Common myeloid progenitor, CD34-positive (primary cell): ENCODE data around the gene MAP4K2.

Experiments used
- CTCF ChIA-PET: fragments of 350-600 bp; sonication (Branson Sonifier 250); formaldehyde crosslinking; loops from one replicate; lab custom pipeline; 2021; ENCODE audit warnings: antibody characterized with exemption; lab: Charles Lee
- POLR2A ChIA-PET: fragments of 350-600 bp; sonication (Branson Sonifier 250); formaldehyde crosslinking; loops from one replicate; lab custom pipeline; 2021; ENCODE audit warnings: antibody characterized with exemption; lab: Charles Lee
- DNase-seq, 3 donors: peaks; one replicate each; pipeline versions ENCODE4 v3.0.0 to v3.0.0-alpha.2; 2013
- H3K27ac ChIP-seq, 2 experiments: 1 replicate in 1 of 2; 2 replicates in 1 of 2; pipeline ENCODE4 v1.7.0; 2013; ENCODE audit warnings: inconsistent platforms in 2 of 2, low read length in 2 of 2, mild to moderate bottlenecking in 2 of 2, low read depth in 1 of 2, moderate library complexity in 1 of 2; ENCODE audit not compliant: severe bottlenecking in 2 of 2, insufficient read depth in 1 of 2, poor library complexity in 1 of 2
- H3K27me3 ChIP-seq, 5 experiments: replicated peaks in 2 of 5; 1 replicate in 3 of 5; 2 replicates in 2 of 5; pipeline versions ENCODE4 v1.6.1 to v1.7.0; 2013; ENCODE audit warnings: low read length in 4 of 5, mild to moderate bottlenecking in 2 of 5, moderate library complexity in 2 of 5, inconsistent platforms in 1 of 5; ENCODE audit not compliant: insufficient read depth in 5 of 5, control insufficient read depth in 4 of 5
- H3K36me3 ChIP-seq, 4 experiments: 1 replicate in 2 of 4; 2 replicates in 2 of 4; pipeline versions ENCODE4 v1.6.1 to v1.7.0; 2013; ENCODE audit warnings: low read length in 3 of 4, control low read depth in 1 of 4, mild to moderate bottlenecking in 1 of 4; ENCODE audit not compliant: control insufficient read depth in 4 of 4, insufficient read depth in 4 of 4
- H3K4me1 ChIP-seq, 4 experiments: 1 replicate in 3 of 4; 2 replicates in 1 of 4; pipeline versions ENCODE4 v1.6.1 to v1.7.1; 2013; ENCODE audit warnings: low read length in 3 of 4, mild to moderate bottlenecking in 3 of 4, control low read depth in 1 of 4, inconsistent platforms in 1 of 4, moderate library complexity in 1 of 4; ENCODE audit not compliant: control insufficient read depth in 4 of 4, insufficient read depth in 4 of 4; ENCODE audit errors: control extremely low read depth in 1 of 4
- H3K4me3 ChIP-seq, 7 experiments: 1 replicate in 4 of 7; 2 replicates in 3 of 7; pipeline versions ENCODE4 v1.5.1 to v1.7.0; 2013; ENCODE audit warnings: mild to moderate bottlenecking in 7 of 7, low read length in 6 of 7, moderate library complexity in 6 of 7, inconsistent platforms in 2 of 7, low read depth in 2 of 7, control low read depth in 1 of 7; ENCODE audit not compliant: insufficient read depth in 4 of 7, control insufficient read depth in 1 of 7; ENCODE audit errors: extremely low read depth in 1 of 7
- H3K9me3 ChIP-seq, 5 experiments: 1 replicate in 4 of 5; 2 replicates in 1 of 5; pipeline versions ENCODE4 v1.6.1 to v1.7.1; 2013; ENCODE audit warnings: low read length in 4 of 5, mild to moderate bottlenecking in 2 of 5, inconsistent platforms in 1 of 5, low read depth in 1 of 5, moderate library complexity in 1 of 5; ENCODE audit not compliant: control insufficient read depth in 4 of 5, insufficient read depth in 2 of 5; ENCODE audit errors: control extremely low read depth in 1 of 5
- WGBS: methylation state at CpG from one replicate; pipeline ENCODE4 v1.1.5; 2013; ENCODE audit not compliant: insufficient coverage; 5-methylcytosine and 5-hydroxymethylcytosine counted together

The MAP4K2 gene

DNA sequence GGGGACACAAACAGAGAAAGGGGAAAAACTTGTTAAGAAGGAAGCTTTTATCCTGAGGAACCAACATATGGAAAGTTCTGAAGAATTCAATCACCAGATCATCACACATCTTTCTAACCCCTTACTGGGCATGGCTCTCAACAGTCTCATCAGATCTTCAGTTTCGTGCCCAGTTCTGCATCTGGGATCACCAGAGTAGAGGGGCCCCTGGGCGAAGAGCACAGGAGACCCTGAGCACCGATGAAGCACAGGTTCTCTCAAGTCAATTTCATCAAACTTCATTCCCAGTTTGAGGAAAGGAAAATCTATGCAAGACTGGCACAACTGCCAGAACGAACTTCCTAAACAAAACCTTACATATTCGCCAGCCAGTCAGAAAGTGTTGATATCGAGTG, 34.7 kb downstream of the MAP4K2 start:
- Histone ChIP-seq H3K27me3 (no peaks in the 10 kb centered on the region), H3K36me3 (peaks cover 37 to 96% (median 83%) of the 10 kb centered on the region in 4 experiments), H3K9me3 (no peaks in the 10 kb centered on the region), H3K4me1 (peaks cover 23 to 66% (median 51%) of the 10 kb centered on the region in 4 experiments), H3K4me3 (no peak overlapping the region), H3K27ac (no peak overlapping the region)
- WGBS, result 100% methylated on average over 3 of the region's 6 CpGs
- ChIA-PET POLR2A (interaction anchor here (0.6 to 1.8 kb wide), 3 partner anchors 10 to 25 kb away, joined by 3 to 8 read pairs (median 5); partner anchors contain the start of gene SF1), CTCF (interaction anchor here (1.0 to 20.1 kb wide), 6 partner anchors 10 to 26 kb away, joined by 3 to 345 read pairs (median 6); partner anchors contain the start of genes RASGRP2 and SF1)
- no peak for DNase-seq

DNA sequence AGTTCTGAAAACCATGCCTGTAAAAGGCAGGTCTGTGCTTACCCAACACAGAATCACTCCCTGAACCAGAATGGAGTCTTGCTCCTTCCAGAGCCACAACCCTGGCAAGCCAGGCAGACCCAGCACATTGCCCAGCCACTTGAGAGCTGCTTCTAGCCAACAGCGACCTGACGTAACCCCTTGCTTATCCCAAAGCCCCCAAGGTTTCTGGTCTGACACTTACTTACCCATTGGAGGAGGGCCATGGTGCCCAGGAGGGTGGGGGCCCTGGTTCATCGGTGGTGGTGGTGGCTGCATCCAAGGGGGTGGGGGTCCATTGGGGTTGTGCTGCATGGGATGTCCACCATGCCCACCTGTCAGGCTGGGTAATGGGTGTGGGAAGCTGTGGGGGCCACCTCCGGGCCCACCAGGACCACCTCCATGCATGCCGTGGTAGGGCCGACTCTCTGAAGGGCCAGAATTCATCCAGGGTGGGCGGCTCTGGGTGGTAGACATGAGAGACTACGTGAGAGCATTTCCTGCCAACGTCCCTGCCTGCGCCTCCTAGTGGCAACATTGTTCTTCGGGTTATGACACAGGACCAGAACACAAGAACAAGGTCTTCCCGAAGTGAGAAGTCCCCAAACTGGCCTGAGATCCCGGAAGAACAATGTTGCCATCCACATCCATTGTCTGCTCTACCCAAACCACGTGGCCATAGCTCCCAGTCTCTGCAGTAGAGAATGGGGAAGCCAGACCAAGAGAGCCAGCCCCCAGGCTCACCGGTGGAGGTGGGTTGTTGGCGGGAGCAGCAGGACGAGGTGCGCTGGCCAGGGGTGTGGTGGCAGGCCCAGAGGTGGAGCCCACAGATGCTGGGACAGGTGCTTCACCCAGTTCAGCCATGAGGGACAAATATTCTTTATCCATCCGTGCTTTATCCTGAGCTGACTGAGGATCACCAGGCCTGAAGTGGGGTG, 35.4 kb downstream of the MAP4K2 start:
- H3K9me3 ChIP-seq, result no peaks in the 10 kb centered on the region
- ChIA-PET POLR2A (interaction anchor here (0.6 to 1.8 kb wide), 4 partner anchors 11 to 25 kb away, joined by 3 to 8 read pairs (median 4); partner anchors contain the start of gene SF1), CTCF (interaction anchor here (1.0 to 20.1 kb wide), 6 partner anchors 10 to 26 kb away, joined by 3 to 345 read pairs (median 6); partner anchors contain the start of genes RASGRP2 and SF1)
- peaks cover 20 to 66% (median 53%) of the 10 kb centered on the region in 4 experiments for H3K4me1 ChIP-seq
- H3K27ac ChIP-seq, result peak overlapping the region; percentile 16 to 52
- no peak overlapping the region for H3K4me3 ChIP-seq
- H3K27me3 ChIP-seq, result no peaks in the 10 kb centered on the region
- WGBS, result 49% methylated on average over 17 of the region's 19 CpGs
- peaks cover 35 to 96% (median 82%) of the 10 kb centered on the region in 4 experiments for H3K36me3 ChIP-seq
- DNase-seq, result peak; percentile 77 to 88 (median 84)

DNA sequence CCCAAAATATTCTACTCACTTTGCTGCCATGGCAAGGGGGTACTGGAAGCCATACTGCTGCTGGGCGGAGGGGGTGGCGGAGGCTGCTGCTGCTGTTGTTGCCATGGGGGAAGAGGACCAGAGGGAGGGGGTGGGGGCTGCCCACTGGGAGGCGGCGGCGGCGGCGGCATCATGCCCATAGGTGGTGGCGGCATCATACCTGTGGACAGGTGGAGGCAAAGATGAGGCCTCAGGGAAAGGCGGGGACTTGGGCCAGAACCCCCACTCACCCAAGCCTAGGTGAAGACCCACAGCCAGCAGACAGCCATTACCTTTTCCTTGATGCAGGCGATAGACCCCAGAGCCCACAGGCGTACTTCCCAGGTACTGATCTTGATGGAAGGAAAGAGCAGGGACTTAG, 36.1 kb downstream of the MAP4K2 start:
- Histone ChIP-seq H3K9me3 (no peaks in the 10 kb centered on the region), H3K4me3 (no peak overlapping the region), H3K4me1 (peaks cover 18 to 66% (median 55%) of the 10 kb centered on the region in 4 experiments), H3K27ac (peak overlapping the region in 1 of 2 experiments; percentile 16), H3K27me3 (no peaks in the 10 kb centered on the region), H3K36me3 (peaks cover 33 to 95% (median 84%) of the 10 kb centered on the region in 4 experiments)
- no peak for DNase-seq
- POLR2A ChIA-PET, result interaction anchor here (1.3 kb wide), 1 partner anchor 12 kb away, joined by 3 read pairs; no protein-coding TSS in a partner anchor
- CTCF ChIA-PET, result interaction anchor here (1.3 to 20.1 kb wide), 5 partner anchors 8 to 22 kb away, joined by 3 to 345 read pairs (median 6); partner anchors contain the start of genes RASGRP2 and SF1
- 97% methylated on average over 7 of the region's 11 CpGs for WGBS

DNA sequence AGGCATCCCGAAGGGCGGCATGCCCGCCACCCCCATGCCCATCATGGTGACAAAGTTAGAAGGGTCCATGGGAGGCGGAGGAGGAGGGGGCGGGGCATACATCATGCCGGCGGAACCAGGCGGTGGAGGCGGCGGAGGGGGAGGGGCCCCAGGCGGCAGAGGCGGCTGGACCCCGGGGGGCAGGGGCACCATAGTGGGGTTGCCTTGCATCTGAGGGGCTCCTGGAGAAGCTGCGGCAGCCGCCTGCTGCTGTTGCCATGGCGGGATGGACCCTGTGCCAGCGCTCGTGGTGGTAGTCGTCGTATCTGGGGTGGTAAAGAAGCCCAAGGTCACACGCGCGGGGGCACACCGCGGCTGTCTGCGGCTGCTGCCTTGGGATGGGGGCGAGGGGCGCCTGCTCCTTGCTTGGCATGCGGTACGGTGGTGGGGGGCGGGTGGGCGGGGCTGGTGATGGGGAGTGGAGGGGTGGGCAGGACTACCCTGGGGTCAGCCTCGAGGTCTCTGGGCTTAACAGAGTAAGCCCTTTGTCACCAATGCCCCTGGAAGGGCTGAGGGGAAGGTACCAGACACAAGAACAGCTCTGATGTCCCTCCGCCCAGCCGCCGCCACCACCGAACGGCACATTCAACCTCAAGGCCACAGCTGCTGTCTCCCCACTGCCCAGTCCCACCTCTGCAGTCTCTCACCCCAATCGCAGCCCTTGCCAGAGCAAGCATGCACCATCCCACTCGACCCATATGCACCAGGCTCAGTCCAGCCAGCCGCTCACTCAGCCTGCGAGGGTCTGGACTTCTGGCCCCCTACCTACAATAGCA, 37.0 kb downstream of the MAP4K2 start:
- H3K27me3 ChIP-seq, result no peaks in the 10 kb centered on the region
- 95% methylated on average over 14 of the region's 42 CpGs for WGBS
- H3K36me3 ChIP-seq, result peaks cover 30 to 87% (median 75%) of the 10 kb centered on the region in 4 experiments
- ChIA-PET CTCF (interaction anchor here (1.0 to 20.1 kb wide), 4 partner anchors 9 to 22 kb away, joined by 3 to 345 read pairs (median 13); partner anchors contain the start of genes RASGRP2 and SF1), POLR2A (interaction anchor here (0.9 to 9.5 kb wide), 3 partner anchors 8 to 21 kb away, joined by 3 to 152 read pairs (median 3); partner anchors contain the start of gene RASGRP2)
- no peak overlapping the region for H3K4me3 ChIP-seq
- no peaks in the 10 kb centered on the region for H3K9me3 ChIP-seq
- peaks cover 12 to 65% (median 55%) of the 10 kb centered on the region in 4 experiments for H3K4me1 ChIP-seq
- no peak overlapping the region for H3K27ac ChIP-seq
- DNase-seq, result peak in 1 of 3 donors; percentile 29

DNA sequence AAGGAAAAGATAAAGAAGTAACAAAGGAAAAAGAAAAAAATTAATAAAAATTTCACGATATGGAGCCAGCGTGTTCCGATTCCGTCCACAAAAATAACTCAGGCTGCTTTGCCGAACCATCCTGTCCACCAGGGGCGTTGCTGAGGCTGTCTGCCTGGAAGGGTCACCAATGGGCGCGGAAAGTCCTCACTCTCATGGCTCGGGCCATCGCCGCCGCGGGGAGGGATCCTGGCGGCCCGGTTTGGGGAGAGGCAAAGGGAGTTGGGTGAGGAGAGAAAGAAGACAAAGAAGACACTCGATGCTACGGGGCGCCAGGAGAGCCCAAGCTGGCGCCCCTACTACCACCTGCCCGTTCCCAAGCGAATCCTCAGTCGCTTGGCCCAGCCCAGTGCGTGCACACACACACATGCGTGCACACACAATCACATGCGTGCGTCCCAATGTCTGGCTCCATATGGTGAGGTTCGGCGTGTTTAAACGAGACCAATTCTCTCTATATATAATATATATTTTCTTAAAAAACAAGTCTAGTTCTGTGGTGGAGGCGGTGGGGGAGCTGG, 37.6 kb downstream of the MAP4K2 start:
- Histone ChIP-seq H3K27ac (no peak overlapping the region), H3K27me3 (no peaks in the 10 kb centered on the region), H3K36me3 (peaks cover 27 to 80% (median 69%) of the 10 kb centered on the region in 4 experiments), H3K9me3 (no peaks in the 10 kb centered on the region), H3K4me1 (peaks cover 12 to 71% (median 59%) of the 10 kb centered on the region in 4 experiments), H3K4me3 (peak overlapping the region in 1 of 7 experiments; percentile 3)
- peak in 1 of 3 donors; percentile 24 for DNase-seq
- ChIA-PET POLR2A (interaction anchor here (0.9 to 9.5 kb wide), 3 partner anchors 9 to 20 kb away, joined by 3 to 152 read pairs (median 9); partner anchors contain the start of gene RASGRP2), CTCF (interaction anchor here (1.0 to 20.1 kb wide), 4 partner anchors 8 to 21 kb away, joined by 3 to 345 read pairs (median 18); partner anchors contain the start of gene RASGRP2)
- 96% methylated on average over 8 of the region's 30 CpGs for WGBS

DNA sequence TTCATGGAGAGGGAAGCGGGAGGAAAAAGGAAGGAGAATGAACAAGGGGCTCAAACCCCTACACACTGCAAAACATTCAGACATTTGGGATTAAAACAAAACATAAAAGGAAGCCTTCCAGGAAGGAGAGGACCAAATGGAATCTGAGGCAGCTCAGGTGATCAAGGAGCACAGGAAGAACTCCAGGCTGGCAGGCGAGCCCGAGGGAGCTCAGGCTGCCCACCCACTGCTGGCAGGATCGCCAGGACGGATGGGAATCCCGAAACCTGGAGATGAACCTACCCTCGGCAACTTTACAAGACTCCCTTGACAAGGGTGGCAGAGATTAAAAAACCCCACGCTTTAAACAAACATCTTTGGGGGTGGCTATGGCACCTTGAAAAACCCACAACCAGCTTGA, 38.3 kb downstream of the MAP4K2 start:
- Histone ChIP-seq H3K4me1 (peaks cover 12 to 77% (median 64%) of the 10 kb centered on the region in 4 experiments), H3K27ac (no peak overlapping the region), H3K4me3 (peak overlapping the region in 4 of 7 experiments; percentile 3 to 23 (median 14)), H3K9me3 (no peaks in the 10 kb centered on the region), H3K27me3 (no peaks in the 10 kb centered on the region), H3K36me3 (peaks cover 27 to 74% (median 62%) of the 10 kb centered on the region in 4 experiments)
- DNase-seq, result no peak
- ChIA-PET POLR2A (interaction anchor here (1.7 to 9.5 kb wide), 3 partner anchors 12 to 19 kb away, joined by 9 to 152 read pairs (median 9); partner anchors contain the start of genes RASGRP2 and SF1), CTCF (interaction anchor here (3.6 to 20.1 kb wide), 2 partner anchors 11 to 20 kb away, joined by 31 to 345 read pairs; partner anchors contain the start of gene RASGRP2)
- 94% methylated on average over 7 of the region's 8 CpGs for WGBS
